NCI-H510A (cell line): Measurements from ENCODE around the gene TMEM132A.

Experiments used
- DNase-seq: peaks from one replicate; lab custom pipeline; 2025; lab: John Stamatoyannopoulos, UW

The TMEM132A gene

DNA sequence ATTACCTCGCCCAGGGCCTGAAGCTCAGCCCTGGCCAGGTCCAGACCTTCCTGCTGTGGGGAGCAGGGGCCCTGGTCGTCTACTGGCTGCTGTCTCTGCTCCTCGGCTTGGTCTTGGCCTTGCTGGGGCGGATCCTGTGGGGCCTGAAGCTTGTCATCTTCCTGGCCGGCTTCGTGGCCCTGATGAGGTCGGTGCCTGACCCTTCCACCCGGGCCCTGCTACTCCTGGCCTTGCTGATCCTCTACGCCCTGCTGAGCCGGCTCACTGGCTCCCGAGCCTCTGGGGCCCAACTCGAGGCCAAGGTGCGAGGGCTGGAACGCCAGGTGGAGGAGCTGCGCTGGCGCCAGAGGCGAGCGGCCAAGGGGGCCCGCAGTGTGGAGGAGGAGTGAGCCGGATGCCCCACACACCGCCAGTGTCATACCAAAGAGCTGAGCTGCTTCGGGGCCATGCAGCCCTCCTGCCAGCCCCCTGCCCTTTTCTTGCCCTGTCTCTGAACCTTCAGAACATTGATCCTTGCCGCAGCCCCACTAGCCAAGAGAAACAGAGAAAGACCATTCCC lies 2.4 kb upstream of the TMEM132A start:
- no peak for DNase-seq

DNA sequence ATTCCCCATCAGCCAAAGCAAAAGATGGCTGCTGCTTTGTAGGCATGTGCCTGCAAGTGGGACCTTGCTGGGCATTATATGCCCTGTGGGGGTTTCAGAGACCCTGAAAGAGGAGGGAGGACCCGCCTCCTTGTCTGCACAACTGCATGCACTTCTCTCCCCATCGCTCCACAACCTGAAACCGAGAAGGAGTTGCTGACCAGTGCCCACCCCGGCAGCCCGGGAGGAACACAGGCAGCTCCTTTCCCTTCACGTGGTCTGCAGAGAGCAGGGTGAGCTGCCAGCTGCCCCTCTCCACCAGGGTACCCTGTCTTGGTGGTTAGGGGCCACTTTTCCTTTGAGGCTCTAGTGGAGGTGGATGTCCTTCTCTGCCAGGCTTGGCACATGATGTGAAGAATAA lies 1.4 kb upstream of the TMEM132A start:
- no peak for DNase-seq

DNA sequence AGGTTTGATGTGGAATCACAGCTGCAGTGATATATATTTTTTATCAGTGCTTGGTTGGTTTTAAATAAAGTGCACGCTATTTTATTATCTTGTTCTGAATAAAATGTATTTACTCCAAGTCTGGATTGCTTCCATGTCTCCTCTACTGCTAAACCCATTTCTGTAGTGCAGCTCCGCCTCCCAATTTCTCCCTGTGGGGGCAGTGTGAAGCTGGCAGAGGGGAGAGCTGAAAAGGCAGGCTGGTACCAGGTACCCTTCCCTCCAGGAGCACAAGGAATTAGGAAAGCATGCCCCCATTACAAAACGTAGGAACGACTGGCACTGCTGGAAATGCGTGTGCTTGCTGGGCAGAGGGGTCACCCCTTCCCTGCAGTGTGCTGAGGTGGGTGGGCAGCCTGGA lies 934 bp upstream of the TMEM132A start:
- DNase-seq = no peak

DNA sequence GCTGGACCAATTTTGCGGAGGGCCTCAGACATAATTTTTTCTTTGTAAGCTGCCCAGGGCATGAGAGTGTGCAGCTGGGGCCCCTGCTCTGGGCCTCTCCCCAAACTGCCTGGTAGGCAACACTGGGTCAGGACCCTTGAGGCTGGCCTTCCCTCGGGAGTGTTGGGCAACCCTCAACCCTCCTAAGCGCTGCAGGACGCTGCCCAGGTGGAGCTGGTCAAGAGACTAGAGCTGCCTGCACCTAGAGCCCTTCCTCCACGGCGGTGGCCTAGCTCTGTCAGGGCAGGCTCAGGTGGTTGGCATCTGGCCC lies 505 bp upstream of the TMEM132A start:
- DNase-seq = no peak

DNA sequence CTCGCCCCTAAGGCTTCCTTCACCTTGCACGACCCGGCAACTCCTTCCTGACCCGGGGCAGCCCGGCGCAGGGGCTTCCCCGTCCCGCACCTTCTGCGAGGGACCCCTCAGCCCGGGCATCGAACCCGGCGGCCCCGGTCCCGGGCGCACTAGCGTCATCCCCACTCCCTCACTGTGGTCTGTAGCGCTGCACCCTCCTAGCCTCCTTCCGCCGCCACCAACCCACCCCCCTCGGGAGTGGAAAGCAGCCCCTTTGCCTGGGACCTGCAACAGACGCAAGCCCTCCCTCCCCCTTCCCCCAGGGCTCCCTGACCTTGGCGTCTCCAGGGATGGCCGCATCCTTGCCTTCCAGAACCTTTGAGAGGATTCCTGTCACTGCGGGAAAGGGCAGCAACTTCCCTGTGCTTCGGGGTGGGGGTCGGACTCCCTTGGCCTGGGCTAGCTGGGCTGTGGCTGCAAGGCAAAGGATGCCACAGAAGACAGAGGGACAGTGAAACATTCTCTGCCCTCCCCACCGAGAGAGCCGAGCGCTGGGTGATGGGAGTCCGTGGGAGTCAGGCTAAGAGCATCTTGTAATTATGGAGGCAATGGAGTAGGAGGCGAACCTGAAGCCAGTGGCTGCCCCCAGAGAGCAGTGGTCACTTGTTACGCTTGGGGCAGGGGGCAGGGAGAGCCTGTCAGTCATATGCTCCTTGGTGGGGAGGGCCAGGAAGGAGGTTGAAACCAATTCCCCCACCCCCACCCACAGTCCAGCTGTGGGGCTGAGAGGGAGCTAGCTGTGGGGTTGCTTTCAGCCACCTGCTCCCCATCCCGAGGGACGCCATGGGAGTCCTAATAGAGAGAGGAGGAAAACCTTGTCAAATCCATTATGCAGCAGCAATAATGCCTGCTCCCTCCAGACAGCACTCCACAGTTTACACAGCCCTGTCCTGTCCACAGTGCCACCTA lies 920 bp downstream of the TMEM132A start:
- no peak for DNase-seq

DNA sequence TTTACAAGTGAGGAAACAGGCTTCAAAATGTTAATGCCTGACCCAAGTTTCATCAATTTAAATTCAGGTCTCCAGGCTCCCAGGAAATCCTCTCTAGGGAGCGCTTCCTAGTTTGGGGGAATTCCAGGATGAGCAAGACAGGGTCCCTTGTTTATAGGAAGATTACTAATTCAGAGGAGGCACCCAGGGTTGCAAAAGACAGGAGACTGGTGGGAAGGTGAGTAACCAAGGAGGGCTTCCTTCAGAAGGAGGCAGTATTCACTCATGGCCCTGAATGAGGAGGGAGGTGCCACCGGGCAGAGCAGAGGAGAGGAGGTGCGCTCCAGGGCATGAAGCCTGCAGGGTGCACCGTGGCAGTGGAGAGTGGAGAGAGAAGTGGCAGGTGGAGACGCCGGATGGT lies 1.6 kb downstream of the TMEM132A start:
- DNase-seq = no peak

DNA sequence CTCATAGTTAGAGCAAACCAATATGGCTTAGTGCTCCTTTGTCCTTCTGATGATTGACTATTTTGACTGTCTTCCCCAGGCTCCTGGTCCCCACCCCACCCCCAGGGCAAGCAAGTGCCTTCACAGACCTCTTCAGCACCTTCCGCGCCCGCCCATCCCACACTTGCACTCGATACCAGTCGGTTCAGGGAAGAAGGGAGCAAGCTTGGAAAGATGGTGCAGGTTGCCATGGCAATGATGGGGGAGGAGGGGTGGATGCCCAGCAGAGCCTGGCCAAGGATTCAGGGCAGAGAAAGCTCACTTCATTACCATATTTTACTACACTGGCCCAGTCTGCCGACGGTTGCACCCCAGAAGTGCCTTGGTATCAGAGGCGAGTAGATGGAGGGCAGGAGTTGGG lies 2.2 kb downstream of the TMEM132A start:
- DNase-seq = no peak

DNA sequence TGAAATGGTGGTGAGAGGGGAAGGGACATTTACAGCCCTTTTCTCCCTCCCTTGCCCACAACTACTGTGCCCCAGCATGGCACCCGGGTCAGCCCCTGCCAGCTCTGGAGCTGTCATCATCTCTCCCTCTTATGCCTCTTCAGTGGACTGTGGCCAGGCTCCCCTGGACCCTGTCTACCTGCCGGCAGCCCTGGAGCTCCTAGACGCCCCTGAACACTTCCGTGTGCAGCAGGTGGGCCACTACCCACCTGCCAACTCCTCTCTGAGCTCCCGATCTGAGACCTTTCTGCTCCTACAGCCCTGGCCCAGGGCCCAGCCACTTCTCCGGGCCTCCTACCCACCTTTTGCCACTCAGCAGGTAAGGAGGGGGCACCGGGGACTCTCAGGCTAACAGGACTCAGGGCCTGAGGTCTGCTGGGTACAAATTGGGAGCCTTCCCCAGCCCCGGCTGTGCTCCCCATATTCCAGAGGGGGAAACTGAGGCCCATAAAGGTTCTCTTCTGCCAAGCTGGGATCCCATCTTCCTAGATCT lies 2.9 kb downstream of the TMEM132A start:
- DNase-seq = no peak

DNA sequence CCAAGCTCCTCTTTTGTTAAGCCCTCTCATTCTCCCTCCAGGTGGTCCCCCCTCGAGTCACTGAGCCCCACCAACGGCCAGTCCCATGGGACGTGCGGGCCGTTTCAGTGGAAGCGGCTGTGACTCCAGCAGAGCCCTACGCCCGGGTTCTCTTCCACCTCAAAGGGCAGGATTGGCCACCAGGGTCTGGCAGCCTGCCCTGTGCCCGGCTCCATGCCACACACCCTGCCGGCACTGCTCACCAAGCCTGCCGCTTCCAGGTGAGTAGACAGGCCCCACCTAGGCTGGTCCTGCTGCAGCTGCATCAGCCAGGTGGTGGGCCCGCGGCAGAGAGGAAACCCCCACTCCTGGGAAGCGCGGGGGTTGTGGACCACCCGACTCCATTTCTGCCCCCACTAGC lies 3.3 kb downstream of the TMEM132A start:
- DNase-seq = no peak

DNA sequence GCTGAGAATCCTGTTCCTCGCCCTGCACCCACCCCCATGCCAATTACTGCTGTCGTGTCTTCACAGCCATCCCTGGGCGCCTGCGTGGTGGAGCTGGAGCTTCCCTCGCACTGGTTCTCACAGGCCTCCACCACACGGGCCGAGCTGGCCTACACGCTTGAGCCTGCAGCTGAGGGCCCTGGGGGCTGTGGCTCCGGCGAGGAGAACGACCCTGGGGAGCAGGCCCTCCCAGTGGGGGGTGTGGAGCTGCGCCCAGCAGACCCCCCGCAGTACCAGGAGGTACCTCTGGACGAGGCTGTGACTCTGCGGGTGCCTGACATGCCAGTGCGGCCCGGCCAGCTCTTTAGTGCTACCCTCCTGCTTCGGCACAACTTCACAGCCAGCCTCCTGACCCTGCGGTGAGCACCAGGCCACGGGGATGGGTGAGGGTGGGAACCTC lies 4.3 kb downstream of the TMEM132A start:
- DNase-seq = no peak

DNA sequence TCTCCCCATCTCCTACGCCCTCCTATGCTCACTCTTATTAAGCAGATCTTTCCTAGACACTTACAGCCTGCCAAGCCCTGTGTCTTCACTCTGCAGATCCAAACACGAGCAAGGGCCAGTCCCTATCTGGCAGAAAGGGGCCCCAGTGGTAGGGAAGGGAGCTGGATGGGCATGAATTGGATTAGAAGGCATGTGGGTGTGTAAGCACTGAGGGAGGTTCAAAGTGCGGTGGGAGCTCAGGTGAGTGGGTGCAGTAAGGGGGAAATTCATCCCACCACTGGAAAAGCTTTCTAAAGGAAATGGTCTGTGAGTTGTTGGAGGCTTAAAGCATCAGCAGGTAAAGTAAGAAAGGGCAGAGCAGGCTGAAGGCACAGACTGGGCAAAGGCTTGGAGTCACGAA lies 5.5 kb downstream of the TMEM132A start:
- no peak for DNase-seq

DNA sequence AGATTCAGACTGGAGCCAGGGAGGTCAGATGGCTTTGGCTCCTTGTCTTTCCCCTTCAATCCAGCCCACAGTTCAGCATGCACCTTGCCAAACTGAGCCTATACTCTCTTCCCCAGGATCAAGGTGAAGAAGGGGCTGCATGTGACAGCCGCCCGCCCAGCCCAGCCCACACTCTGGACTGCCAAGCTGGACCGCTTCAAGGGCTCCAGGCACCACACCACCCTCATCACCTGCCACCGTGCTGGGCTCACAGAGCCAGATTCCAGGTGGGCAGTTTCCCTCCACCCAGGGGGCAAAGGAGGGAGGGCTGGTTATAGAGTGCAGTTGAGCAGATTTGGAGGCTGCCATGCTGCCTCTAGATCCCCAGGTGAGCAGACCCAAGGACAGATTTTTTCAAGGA lies 6.1 kb downstream of the TMEM132A start:
- no peak for DNase-seq

DNA sequence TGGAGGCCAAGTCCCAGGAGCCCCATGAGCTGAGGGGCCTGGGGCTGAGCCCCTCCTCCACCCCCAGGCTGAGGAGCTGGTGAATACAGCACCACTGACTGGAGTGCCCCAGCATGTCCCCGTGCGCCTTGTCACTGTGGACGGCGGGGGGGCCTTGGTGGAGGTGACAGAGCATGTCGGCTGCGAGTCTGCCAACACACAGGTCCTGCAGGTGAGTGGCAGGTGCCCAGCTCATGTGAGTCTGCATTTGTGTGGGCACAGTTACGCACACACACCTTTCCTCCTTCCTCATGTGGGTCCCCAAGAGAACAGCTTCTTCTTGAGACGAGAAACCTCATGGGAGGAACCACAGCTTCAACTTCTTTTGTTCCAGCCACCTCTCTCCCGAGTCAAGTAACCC lies 7.7 kb downstream of the TMEM132A start:
- DNase-seq = no peak

DNA sequence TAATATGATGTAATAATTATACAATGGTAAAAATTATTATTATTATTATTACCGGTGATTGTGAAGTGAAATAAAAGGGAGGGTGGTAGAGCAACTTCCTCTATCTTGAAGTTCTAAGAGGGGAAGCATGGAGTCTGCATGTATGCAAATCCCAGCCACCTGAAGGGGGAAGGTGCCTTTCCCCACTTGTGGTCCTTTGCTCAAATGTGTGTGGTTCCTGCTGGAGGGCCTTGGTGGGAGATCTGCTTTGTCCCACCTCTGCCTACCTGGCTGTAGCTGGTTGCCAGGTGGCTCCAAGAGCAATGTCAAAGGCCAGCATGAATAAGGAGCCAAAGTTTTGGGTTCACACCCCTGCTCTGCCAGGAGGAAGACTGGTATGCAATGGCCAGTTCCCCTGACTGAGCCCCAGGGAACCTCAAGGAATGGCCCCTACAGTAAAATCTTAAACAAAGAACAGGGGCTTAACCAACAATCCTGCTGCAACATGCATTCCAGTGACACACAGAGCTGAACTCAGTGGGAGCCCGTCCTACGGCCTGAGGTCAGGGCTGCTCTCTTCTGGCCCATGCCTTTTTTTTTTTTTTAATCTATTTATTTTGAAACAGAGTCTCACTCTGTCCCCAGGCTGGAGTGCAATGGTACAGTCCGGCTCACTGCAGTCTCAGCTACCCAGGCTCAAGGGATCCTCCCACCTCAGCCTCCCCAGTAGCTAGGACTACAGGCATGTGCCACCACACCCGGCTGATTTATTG lies 8.5 kb downstream of the TMEM132A start:
- no peak for DNase-seq

DNA sequence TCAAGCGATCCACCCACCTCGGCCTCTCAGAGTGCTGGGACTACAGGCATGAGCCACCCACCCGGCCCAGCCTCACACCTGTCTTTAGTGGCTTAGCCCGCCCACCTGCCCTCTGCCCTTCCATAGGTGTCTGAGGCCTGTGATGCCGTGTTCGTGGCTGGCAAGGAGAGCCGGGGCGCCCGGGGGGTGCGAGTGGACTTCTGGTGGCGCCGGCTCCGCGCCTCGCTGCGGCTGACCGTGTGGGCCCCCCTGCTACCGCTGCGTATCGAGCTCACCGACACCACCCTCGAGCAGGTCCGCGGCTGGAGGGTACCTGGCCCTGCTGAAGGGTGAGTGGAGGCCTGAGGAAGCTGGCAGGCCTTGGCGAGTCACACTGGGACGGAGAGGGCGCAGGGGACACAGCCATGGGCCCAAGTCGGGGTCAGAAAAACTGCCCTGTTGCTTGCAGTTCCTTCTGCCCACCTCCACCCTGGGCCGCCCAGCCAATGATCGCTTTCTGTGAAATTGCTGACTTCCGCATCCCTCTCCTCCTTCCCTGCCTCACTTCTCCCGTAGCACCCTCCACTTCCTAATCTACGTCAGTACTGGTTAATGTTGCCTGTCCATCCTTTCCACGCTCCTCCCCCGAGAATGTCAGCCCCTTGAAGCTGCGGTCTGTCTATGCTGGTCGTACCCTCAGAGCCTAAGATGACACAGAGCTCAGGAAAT lies 9.3 kb downstream of the TMEM132A start:
- no peak for DNase-seq

DNA sequence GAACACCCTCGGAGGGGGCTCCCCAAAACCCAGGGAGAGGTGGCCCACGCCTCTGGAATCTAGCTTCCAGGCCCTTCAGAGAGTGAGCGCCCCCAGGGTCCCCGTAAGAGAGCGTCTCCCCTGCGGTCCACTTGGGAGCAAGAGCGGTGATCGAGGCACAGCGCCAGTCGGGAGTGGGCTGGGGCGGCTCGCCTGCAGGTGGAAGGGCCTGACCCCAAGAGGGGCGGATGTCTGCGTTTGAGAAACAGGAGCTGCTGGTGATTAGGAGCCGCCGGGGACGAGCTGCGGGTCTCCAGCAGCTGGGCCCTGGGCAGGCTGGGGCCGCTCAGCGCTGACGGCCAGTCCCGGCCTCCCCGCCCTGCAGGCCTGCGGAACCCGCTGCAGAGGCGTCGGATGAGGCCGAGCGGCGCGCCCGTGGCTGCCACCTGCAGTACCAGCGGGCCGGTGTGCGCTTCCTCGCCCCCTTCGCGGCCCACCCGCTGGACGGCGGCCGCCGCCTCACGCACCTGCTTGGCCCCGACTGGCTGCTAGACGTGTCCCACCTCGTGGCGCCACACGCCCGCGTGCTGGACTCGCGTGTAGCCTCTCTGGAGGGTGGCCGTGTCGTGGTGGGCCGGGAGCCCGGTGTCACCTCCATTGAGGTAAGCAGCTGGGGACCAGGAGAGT lies 10.0 kb downstream of the TMEM132A start:
- no peak for DNase-seq

DNA sequence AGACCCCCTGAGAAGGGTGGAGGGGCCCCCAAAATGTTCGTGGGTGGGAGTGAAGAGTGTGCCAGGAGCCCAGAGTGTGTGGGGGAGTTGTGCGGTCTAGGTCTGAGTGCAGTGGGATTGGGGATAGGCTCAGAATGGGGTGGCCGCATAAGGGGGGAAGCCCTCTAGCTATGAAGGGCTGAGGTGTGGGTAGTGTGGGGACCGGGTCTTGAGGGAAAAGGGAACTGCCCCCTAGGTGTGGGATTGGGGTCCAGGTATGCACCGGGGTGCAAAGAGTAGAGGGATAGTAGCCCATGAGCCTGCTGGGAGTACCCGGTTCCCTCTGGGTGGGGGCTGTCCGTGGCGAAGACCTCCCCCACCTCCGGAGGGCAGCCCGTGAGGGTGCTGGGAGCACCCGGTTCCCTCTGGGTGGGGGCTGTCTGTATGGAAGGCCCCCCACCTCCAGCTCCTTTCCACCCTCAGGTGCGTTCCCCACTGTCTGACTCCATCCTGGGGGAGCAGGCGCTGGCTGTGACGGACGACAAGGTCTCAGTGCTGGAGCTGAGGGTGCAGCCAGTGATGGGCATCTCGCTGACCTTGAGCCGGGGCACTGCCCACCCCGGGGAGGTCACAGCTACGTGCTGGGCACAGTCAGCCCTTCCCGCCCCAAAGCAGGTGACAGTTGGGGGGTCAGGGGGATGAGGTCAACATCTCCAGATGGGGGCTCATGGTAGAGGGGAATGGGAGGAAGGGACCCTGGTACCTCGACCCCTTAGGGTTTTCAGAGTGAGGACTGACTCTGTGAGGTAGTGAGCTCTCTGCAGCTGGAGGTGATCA lies 10.7 kb downstream of the TMEM132A start:
- DNase-seq = no peak

DNA sequence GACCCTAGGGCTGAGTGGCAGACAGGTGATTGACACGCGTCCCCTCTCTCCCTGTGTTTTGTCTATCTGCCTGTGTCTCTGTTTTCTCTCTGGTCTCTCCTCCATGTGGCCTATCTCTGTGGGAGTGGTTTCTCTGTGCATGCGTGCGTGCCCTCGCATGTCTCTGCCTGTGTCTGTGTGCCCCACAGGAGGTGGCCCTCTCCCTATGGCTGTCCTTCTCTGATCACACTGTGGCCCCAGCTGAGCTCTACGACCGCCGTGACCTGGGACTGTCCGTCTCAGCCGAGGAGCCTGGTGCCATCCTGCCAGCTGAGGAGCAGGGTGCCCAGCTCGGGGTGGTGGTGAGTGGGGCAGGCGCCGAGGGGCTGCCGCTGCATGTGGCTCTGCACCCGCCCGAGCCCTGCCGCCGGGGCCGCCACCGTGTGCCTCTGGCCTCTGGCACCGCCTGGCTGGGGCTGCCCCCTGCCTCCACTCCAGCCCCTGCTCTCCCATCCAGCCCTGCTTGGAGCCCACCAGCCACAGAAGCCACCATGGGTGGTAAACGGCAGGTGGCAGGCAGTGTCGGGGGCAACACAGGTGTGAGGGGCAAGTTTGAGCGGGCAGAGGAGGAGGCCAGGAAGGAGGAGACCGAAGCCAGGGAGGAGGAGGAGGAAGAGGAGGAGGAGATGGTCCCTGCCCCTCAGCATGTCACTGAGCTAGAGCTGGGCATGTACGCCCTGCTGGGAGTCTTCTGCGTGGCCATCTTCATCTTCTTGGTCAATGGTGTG lies 11.6 kb downstream of the TMEM132A start:
- no peak for DNase-seq

DNA sequence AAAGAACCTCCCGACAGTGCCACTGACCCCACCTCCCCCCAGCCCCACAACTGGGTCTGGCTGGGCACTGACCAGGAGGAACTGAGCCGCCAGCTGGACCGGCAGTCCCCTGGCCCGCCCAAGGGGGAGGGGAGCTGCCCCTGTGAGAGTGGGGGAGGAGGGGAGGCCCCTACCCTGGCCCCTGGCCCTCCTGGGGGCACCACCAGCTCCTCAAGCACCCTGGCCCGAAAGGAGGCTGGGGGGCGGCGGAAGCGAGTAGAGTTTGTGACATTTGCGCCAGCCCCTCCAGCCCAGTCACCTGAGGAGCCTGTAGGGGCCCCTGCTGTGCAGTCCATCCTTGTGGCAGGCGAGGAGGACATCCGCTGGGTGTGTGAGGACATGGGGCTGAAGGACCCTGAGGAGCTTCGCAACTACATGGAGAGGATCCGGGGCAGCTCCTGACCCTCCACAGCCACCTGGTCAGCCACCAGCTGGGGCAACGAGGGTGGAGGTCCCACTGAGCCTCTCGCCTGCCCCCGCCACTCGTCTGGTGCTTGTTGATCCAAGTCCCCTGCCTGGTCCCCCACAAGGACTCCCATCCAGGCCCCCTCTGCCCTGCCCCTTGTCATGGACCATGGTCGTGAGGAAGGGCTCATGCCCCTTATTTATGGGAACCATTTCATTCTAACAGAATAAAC lies 12.3 kb downstream of the TMEM132A start:
- no peak for DNase-seq
